Cerebellar nuclear complex (tissue), 1 donor: Measurements from ENCODE around the gene AURKAIP1.

ENCODE experiments used
- DNase-seq, 2 experiments: peaks; one replicate each; lab custom pipeline; 2025; lab: John Stamatoyannopoulos, UW

AURKAIP1 gene

GRCh38 chr1:1347663-1348419 is 27.2 kb downstream of the AURKAIP1 start:
- no peak for DNase-seq

GRCh38 chr1:1347026-1347595 is 27.9 kb downstream of the AURKAIP1 start:
- DNase-seq: no peak

- DNase-seq: no peak
These were observed 28.5 kb downstream of the AURKAIP1 start for GRCh38 chr1:1346501-1346890.

GRCh38 chr1:1345860-1346500 is 29.0 kb downstream of the AURKAIP1 start:
- no peak for DNase-seq

GRCh38 chr1:1345384-1345783 is 29.6 kb downstream of the AURKAIP1 start:
- DNase-seq: no peak

- DNase-seq: no peak
These were observed 30.2 kb downstream of the AURKAIP1 start for GRCh38 chr1:1344655-1345361.

- DNase-seq: no peak
These were observed 31.1 kb downstream of the AURKAIP1 start for GRCh38 chr1:1343811-1344421.

GRCh38 chr1:1342584-1343115 is 32.4 kb downstream of the AURKAIP1 start:
- DNase-seq: no peak

- DNase-seq: no peak
These were observed 32.9 kb downstream of the AURKAIP1 start for GRCh38 chr1:1342061-1342562.

- DNase-seq: no peak
These were observed 33.4 kb downstream of the AURKAIP1 start for GRCh38 chr1:1341549-1342021.

- DNase-seq: no peak
These were observed 34.0 kb downstream of the AURKAIP1 start for GRCh38 chr1:1340791-1341548.

GRCh38 chr1:1340185-1340584 is 34.8 kb downstream of the AURKAIP1 start:
- DNase-seq: no peak

- no peak for DNase-seq
These were observed 36.7 kb downstream of the AURKAIP1 start for GRCh38 chr1:1338278-1338677.

GRCh38 chr1:1337793-1338147 is 37.2 kb downstream of the AURKAIP1 start:
- no peak for DNase-seq

GRCh38 chr1:1336931-1337792 is 37.8 kb downstream of the AURKAIP1 start:
- DNase-seq: no peak

GRCh38 chr1:1336446-1336845 is 38.6 kb downstream of the AURKAIP1 start:
- no peak for DNase-seq

GRCh38 chr1:1335792-1336248 is 39.2 kb downstream of the AURKAIP1 start:
- no peak for DNase-seq

GRCh38 chr1:1335283-1335682 is 39.7 kb downstream of the AURKAIP1 start:
- no peak for DNase-seq

- no peak for DNase-seq
These were observed 40.2 kb downstream of the AURKAIP1 start for GRCh38 chr1:1334835-1335234.
